NCI-H226 (cell line): ENCODE measurements around the gene RBM28.

Experiments used
- DNase-seq: peaks from one replicate; pipeline ENCODE4 v3.0.0-alpha.2; 2015

RBM28 gene

GRCh38 chr7:128279124-128279713, 64.5 kb downstream of the RBM28 start:
- no peak for DNase-seq

DNA sequence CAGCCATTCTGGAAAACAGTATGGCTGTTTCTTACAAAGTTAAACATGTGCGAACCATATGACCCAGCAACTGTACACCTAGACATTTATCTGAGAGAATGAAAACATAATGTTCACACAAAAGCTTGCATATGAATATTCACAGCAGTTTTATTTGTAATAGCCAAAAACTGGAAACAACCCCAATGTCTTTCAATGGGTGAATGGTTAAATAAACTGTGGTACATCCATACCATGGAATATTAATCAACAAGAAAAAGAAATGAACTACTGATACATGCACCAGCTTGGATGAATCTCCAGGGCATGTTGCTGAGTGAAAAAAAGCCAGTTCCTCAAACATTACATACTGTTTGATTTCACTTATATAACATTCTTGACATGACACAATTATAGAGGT, 65.3 kb downstream of the RBM28 start:
- DNase-seq, result no peak

DNA sequence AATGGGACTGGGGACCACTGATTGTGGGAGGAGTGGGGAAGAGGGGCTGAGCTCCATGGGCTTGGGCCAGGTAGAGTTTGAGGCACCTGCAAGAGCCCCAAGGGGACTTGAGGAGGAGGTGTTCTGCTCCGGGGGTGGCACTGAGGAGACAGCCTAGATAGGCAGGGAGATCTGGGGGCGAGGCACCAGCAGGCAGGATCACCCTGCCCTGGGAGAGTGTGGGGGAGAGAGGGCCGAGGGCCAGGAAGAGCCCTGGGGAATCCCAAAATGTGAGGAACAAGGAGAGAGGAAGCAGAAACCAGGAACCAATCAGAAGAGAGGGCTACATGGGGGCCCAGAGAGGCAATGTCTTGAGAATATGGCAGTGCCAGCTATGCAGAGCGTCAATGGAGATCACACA, 68.0 kb downstream of the RBM28 start:
- DNase-seq, result no peak

- no peak for DNase-seq
These were observed 68.7 kb downstream of the RBM28 start for GRCh38 chr7:128274884-128275603.

GRCh38 chr7:128274246-128274883, 69.3 kb downstream of the RBM28 start:
- no peak for DNase-seq

- no peak for DNase-seq
These were observed 71.7 kb downstream of the RBM28 start for GRCh38 chr7:128271942-128272481.

DNA sequence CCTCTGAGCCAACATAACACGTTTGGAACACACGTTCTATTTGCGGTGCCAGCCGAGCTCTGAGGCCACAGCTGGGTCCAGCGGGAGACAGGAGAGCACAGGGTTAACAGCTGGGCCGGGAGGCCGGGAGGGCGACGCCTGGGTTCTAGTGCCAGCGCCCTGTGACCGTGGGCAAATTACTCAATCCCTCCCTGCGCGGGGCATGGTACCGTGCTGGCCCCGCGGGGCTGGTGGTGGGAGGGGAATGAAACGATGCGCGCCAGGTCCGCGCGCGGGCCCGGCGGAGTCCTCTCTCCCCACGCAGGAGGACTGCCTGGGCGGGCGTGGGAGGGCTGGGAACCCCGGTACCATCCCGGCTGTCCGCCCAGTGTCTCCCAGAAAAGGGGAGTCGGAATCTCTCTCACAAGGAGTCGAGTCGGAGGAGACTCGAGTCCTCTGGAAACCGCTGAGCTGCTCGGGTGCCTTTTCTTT, 72.2 kb downstream of the RBM28 start:
- no peak for DNase-seq

GRCh38 chr7:128270826-128271272, 72.9 kb downstream of the RBM28 start:
- no peak for DNase-seq

DNA sequence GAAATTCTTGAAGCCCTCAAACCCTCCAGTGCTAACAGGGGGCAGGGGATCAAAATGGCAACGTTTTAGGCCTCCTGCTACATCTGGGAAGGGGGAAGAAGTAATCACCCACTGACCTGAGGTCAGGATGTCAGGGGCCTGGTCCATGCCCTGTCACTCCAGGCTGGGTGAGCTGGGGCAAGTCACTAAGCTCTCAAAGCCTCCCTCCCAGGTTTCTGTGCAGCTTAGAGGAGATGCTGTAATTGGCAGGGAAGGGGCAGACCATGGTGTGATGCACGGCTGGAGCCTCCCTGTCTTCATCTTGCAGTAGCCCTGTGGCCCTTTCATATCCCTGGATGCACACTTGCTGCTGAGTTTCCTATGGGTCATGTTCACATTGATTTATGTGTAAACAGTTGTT, 75.5 kb downstream of the RBM28 start:
- DNase-seq, result no peak

DNA sequence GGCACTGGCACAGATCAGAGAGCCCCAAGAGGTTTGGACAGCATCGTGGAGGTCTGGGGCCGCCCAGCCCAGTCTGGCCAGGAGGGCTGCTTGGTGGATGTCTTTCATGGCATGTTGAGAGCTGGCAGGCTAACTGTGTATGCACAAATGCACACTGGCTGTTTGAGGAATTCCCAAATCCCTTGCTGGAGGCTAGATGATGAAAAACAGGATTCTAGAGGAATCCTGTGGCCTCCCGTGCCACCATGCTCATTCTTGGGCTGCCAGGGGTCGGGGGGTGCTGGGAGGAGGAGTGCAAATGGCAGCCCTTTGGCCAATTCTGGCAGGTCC, 76.1 kb downstream of the RBM28 start:
- DNase-seq, result peak; percentile 13

GRCh38 chr7:128266883-128267594, 76.7 kb downstream of the RBM28 start:
- peak; percentile 87 for DNase-seq

- DNase-seq, result no peak
These were observed 77.2 kb downstream of the RBM28 start for GRCh38 chr7:128266529-128266882.

DNA sequence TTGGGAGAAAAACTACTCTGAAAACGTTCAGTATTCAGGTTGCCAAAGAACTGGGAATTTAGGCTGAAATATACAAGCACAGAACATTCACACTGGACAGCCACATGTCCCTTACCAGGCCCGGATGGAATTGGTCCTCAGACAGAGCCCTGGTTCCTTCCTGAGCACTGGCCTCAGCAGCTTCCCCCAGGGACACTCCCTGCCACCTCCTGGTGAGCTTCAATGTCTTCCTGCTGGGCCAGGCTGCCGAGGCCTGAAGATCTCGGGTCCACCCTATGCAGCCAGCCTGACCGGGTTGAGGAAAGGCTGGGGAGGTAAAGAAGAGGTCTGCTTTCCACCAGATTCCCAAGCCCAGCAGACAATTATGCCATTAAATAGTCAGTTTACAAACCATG, 77.8 kb downstream of the RBM28 start:
- DNase-seq, result no peak

- DNase-seq, result no peak
These were observed 78.4 kb downstream of the RBM28 start for GRCh38 chr7:128265156-128265905.

GRCh38 chr7:128264477-128264876, 79.2 kb downstream of the RBM28 start:
- no peak for DNase-seq

GRCh38 chr7:128263420-128263819, 80.3 kb downstream of the RBM28 start:
- no peak for DNase-seq

DNA sequence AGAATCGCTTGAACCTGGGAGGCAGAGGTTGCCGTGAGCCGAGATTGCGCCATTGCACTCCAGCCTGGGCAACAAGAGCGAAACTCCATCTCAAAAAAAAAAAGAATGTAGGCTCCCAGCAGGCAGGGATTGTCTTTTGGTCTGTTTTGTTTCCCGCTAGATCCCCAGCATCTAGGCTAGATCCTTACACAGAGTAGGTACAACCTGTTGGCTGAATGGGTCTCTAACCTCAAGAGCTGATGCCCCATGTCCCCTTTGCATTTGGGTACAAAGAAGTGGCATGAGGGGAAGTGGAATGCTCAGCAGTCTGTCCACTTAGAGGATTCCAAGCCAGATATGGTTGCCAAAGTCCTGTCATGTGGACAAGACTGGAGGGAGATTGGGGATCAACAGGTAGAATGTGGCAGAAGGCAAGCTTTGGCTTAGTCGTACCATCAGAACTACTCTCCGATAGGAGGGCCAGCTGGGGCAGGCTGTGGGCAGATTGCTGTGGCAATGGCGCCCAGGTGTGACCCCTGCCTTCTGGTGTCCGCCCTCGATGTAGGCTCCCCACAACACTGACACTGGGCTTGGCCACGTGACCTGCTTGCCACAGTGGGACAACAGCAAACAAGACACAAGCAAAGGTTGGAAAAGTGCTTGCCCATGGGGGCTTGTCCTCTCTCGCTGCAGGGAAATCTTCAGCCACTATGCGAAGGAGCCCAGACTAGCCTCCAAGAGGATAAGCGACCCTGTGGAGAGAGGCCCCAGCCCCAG, 81.3 kb downstream of the RBM28 start:
- no peak for DNase-seq

- DNase-seq, result no peak
These were observed 83.5 kb downstream of the RBM28 start for GRCh38 chr7:128260069-128260795.

- DNase-seq, result no peak
These were observed 84.3 kb downstream of the RBM28 start for GRCh38 chr7:128259131-128260061.

DNA sequence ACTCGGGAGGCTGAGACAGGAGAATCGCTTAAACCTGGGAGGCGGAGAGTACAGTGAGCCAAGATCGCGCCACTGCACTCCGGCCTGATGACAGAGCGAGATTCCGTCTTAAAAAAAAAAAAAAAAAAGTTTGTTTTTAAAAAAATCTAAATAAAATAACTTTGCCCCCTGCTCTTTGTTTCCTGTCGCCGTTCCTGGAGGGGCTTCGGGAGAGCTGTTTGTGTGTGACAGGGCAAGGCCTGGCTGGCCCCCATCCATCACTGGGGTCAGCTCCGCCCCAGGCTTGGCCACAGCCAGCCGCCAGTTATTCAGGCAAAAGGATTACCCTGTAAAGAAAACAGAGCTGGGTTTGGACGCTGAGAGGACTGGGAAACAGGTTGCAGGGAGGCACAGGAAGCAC, 86.2 kb downstream of the RBM28 start:
- no peak for DNase-seq
